GM12865 (cell line): Measurements from ENCODE around the gene HIPK4.

Experiments used
- DNase-seq: peaks from one replicate; pipeline ENCODE4 v3.0.0; 2010; ENCODE audit warnings: low read depth
- H3K4me3 ChIP-seq: 2 replicates; pipeline ENCODE4 v1.5.1; 2011; ENCODE audit warnings: mild to moderate bottlenecking, low read depth, low read length, control low read depth
- CTCF ChIP-seq: IDR thresholded peaks from 2 replicates; pipeline ENCODE4 v1.5.1; 2011; ENCODE audit warnings: low read length, control low read depth, low read depth, inconsistent platforms; ENCODE audit not compliant: insufficient read depth; ENCODE audit errors: missing control alignments

Gene HIPK4

GRCh38 chr19:40407714-40408597 lies 18.0 kb upstream of the HIPK4 start:
- no peak for TF ChIP-seq CTCF
- DNase-seq = no peak
- no peak overlapping the region for H3K4me3 ChIP-seq

- no peak for TF ChIP-seq CTCF
- peak overlapping the region; percentile 86 for H3K4me3 ChIP-seq
- peak; percentile 97 for DNase-seq
Measured at GRCh38 chr19:40403262-40403984, 13.4 kb upstream of the HIPK4 start.

DNA sequence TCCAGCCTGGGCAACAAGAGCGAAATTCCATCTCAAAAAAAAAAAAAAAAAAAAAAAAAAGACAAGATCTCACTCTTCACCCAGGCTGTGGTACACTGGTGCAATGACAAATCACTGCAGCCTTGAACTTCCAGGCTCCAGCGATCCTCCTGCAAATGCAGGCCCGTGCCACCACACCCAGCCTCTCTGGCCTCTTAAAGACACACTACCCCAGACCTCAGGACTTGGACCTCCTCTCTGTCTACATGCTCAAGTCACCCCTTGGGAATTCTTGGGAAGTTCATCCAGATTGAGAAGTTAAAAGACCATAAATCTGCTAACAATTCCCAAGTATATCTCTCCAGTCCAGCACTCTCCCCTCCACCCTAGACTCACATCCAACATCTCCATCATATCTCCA lies 10.6 kb upstream of the HIPK4 start:
- no peak for TF ChIP-seq CTCF
- DNase-seq = no peak
- no peak overlapping the region for H3K4me3 ChIP-seq

- TF ChIP-seq CTCF = no peak
- peak; percentile 32 for DNase-seq
- H3K4me3 ChIP-seq = no peak overlapping the region
Measured at GRCh38 chr19:40398417-40399131, 8.6 kb upstream of the HIPK4 start.

DNA sequence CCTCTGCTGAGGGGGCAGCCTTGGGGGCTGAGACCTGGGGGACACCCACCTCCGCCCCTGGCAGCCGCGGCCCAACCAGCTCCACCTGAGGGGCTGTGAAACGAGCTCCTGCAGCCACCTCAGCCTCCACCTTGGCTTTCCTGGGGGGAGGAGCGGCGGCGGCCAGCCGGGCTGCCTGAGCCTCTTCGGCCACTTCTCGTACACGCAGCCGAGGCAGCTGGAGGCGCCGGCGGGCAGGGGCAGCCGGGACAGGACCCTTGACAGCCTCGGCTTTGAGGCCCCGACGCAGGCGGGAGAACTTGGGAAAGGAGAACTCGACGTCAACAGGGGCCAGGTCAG lies 7.6 kb upstream of the HIPK4 start:
- H3K4me3 ChIP-seq = no peak overlapping the region
- DNase-seq = no peak
- TF ChIP-seq CTCF = no peak

DNA sequence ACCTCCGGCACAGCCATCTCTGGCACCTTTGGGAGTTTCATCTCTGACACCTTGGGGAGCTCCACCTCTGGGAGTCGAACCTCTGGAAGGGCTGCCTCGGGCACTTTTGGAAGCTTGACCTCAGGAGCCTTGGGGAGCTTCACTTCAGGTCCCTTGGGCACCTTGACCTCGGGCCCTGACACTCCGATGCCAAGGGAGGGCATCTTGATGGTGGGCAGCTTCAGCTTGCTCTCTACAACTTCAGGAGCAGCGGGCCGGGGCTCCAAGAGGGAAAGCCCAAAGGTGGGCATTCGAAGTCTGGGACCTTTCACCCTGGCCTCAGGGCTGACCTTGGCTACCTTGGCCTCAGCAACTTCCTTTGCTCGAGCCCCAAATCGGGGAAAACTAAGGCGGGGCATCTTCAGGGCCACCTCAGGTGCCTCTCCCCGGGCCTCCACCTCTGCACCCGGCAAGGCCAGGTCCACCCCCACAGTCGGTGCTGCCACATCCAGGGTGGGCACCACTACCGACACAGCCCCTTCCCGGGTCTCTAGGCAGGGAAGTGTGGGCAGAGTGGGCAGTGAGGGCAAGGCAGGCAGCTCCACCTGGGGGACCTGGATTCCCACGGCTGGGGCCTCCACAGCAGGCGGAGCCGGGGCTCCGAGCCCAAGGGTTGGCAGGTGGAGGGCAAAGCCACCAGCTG lies 7.0 kb upstream of the HIPK4 start:
- TF ChIP-seq CTCF = no peak
- H3K4me3 ChIP-seq = no peak overlapping the region
- no peak for DNase-seq
